Heart left ventricle (tissue), 13 donors: ENCODE data around the gene C1QTNF1.

Source experiments
- CTCF ChIP-seq, 12 donors: fragments of 200-600 bp; sonication (generic) in 4 of 12; IDR thresholded peaks; one replicate each; pipeline versions ENCODE4 v1.5.0 to v1.8.0; 2018 to 2022; ENCODE audit warnings: antibody characterized with exemption in 12 of 12, mild to moderate bottlenecking in 5 of 12
- POLR2A ChIP-seq, 2 donors: fragments of 450-650 bp; IDR thresholded peaks; one replicate each; pipeline ENCODE4 v1.6.1; 2017; ENCODE audit warnings: antibody characterized with exemption in 2 of 2, mild to moderate bottlenecking in 2 of 2, moderate library complexity in 2 of 2
- donor health status: ischemic (EF 13 %, LVEDD 7.1; RV severe dilation, severe dysfunction).
- donor health status: DM: no; HTN: yes; CAD: no.
- donor health status: DM: no; HTN: no; CAD: no.
- donor health status: ischemic (EF 25% LVEDD 6.9; RV normal size, moderate dysfunction).
- donor health status: ischemic (EF 25% LVEDD 5.7; RV mildly dilated, moderate dysfunction).
- donor health status: ischemic (EF 35%, LVEDD 5.7; RV mildly dilated, moderate dysfunction).
- donor health status: nonischemic (EF 11% LVEDD 7.7; RV severe dilation, severe dysfunction).
- donor health status: DM: yes; HTN: yes; CAD: no.
- donor health status: PGD.
- donor health status: ischemic (EF 29% LVEDD 5.4; RV normal size, mild dysfunction).
- donor health status: nonischemic (EF 23%, LVEDD 6.1; RV moderate dilation, normal function).

DNA sequence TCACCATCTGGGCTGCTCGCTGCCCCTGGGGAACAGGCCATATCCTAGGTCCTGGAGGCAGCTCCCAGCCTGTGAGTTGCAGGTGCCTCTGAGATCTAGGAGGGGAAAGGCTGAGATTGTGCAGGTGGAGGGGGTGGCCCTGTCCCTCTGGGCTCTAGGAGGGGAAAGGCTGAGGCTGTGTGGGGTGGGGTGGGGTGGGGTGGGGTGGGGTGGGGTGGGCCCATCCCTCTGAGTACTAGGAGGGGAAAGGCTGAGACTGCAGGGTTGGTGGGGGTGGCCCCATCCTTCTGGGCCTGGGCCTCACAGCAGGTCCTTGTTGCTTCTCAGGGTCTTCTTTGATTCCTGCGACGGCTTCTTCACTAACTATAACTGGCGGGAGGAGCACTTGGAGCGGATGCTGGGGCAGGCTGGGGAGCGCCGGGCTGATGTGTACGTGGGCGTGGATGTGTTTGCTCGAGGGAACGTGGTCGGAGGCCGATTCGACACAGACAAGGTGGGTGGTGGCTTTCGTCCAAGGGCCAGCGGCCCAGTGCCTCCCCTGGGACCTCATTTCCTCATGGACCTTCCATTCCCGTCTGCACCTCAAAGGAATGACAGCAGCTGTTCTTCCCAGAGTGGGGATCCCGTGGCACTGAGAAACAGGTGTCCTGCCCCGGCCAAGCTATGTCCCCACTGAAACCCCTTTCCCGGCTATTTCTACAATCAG is 57.8 kb downstream of the C1QTNF1 start:
- TF ChIP-seq CTCF (IDR thresholded peaks at IDR 0.05) (no peak), POLR2A (IDR thresholded peaks at IDR 0.05) (no peak)
